H1 (cell line): Measurements from ENCODE around the gene PKP1. TPM values are rescaled to one million over a fixed set of nuclear protein-coding genes. Genes with fewer than 3 reads are reported as not detected.

Experiments used
- CBX8 ChIP-seq: fragments of 300-800, 300-1000 bp; sonication (generic); IDR thresholded peaks from 2 replicates; pipeline ENCODE4 v1.7.1; 2016; ENCODE audit warnings: low read depth, low read length, borderline replicate concordance
- GTF2F1 ChIP-seq: IDR thresholded peaks from 2 replicates; pipeline ENCODE4 v1.6.1; 2012; ENCODE audit warnings: low read depth, low read length, improper control_type of control experiment, borderline replicate concordance
- polyA plus RNA-seq, 7 experiments: library from polyadenylated mRNA; depleted of rRNA in 3 of 7; stranded (reverse) in 5 of 7; unstranded in 2 of 7; fragments of >200 nt in 5 of 7; fragments of 200-250 nt in 2 of 7; gene quantifications; 1 replicate in 5 of 7; 2 replicates in 1 of 7; 4 replicates in 1 of 7; pipeline versions ENCODE4 v1.2.1 to v1.2.3, GENCODE V29; 2011 to 2013; ENCODE audit warnings: missing spikeins in 2 of 7, mixed read lengths in 2 of 7
- total RNA-seq: library from RNA; stranded (reverse); fragmentation: NEBNext Ultra II Directional; extraction: Animal tissue kit (Norgen Biotek cat#: 25700); gene quantifications from 2 replicates; pipeline ENCODE4 v1.2.1, GENCODE V29; 2021

PKP1 gene
- total and polyA plus RNA-seq, 2 of the 8 experiments (the other 6 are each of a cell fraction or from before 2014, with no cell fraction given): 0.21 to 0.95 TPM

DNA sequence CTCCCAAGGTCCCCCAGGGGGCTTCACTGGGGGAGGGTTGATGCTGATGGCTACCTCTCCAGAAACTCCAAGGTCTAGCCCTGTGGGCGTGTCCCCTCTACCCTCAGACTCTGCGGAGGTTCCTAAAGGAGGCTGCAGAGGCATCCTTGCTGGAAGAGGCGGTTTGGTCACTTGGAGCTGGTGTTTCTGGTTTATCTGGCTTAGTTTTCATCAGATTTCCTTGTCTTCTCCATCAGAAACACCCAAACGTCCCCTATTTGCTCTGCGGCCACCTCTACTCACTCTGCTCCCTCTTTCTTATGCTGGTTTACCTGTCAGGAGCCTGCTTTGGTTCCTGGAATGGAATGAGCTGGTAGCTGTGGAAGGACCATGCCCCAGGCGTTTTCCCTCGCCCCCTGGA, 2.5 kb downstream of the PKP1 start (continued):
- TF ChIP-seq GTF2F1 (no peak), CBX8 (no peak)
